Measurements from ENCODE around the gene AAK1.
"Not testable (repeated sequence)": the region's sequence is repeated elsewhere in the genome, so short reads cannot be mapped to it uniquely, and the experiment has no call there.

Gene AAK1

GRCh38 chr2:69577467-69578197 lies 65.9 kb downstream of the AAK1 start:
- H3K79me2 ChIP-seq (ENCODE audit: low read length): no peaks in the 10 kb centered on the region

GRCh38 chr2:69576880-69577279 lies 66.7 kb downstream of the AAK1 start:
- H3K27me3 ChIP-seq (ENCODE audit: low read depth, low read length): 0 out of 2 replicates have a peak, but pooled peaks cover 6% of the 10 kb centered on the region
- H3K9ac ChIP-seq (ENCODE audit: low read length): no peak overlapping the region
- H3K9me3 ChIP-seq (ENCODE audit: insufficient read depth, low read length): no peaks in the 10 kb centered on the region
- no peak for TF ChIP-seq EZH2phosphoT487 (IDR thresholded peaks at IDR 0.05; ENCODE audit: low read depth)
- no peak for TF ChIP-seq CTCF (IDR thresholded peaks at IDR 0.05; ENCODE audit: low read depth, low read length)
- H3K27ac ChIP-seq (ENCODE audit: low read length): no peak overlapping the region
- H3K4me2 ChIP-seq (ENCODE audit: low read length): no peak overlapping the region
- H3K4me1 ChIP-seq (ENCODE audit: low read length): no peaks in the 10 kb centered on the region
- no peaks in the 10 kb centered on the region for H4K20me1 ChIP-seq (ENCODE audit: insufficient read depth, low read length)
- no peak overlapping the region for H3K4me3 ChIP-seq (ENCODE audit: low read length)
- no peak overlapping the region for H2AFZ ChIP-seq (ENCODE audit: low read depth, low read length)
- H3K79me2 ChIP-seq (ENCODE audit: low read length): no peaks in the 10 kb centered on the region
- no peaks in the 10 kb centered on the region for H3K36me3 ChIP-seq (replicated peaks; ENCODE audit: low read depth, low read length)

More at GRCh38 chr2:69577467-69578197, 65.9 kb downstream of the AAK1 start:
- Histone ChIP-seq H3K27me3 (ENCODE audit: low read depth, low read length) (0 out of 2 replicates have a peak, but pooled peaks cover 6% of the 10 kb centered on the region), H3K36me3 (replicated peaks; ENCODE audit: low read depth, low read length) (no peaks in the 10 kb centered on the region), H3K4me3 (ENCODE audit: low read length) (no peak overlapping the region), H3K4me1 (ENCODE audit: low read length) (no peaks in the 10 kb centered on the region), H3K27ac (ENCODE audit: low read length) (no peak overlapping the region), H4K20me1 (ENCODE audit: insufficient read depth, low read length) (no peaks in the 10 kb centered on the region), H3K9me3 (ENCODE audit: insufficient read depth, low read length) (no peaks in the 10 kb centered on the region), H3K4me2 (ENCODE audit: low read length) (no peak overlapping the region), H3K9ac (ENCODE audit: low read length) (no peak overlapping the region), H2AFZ (ENCODE audit: low read depth, low read length) (no peak overlapping the region)
- TF ChIP-seq EZH2phosphoT487 (IDR thresholded peaks at IDR 0.05; ENCODE audit: low read depth): no peak
- no peak for TF ChIP-seq CTCF (IDR thresholded peaks at IDR 0.05; ENCODE audit: low read depth, low read length)

GRCh38 chr2:69575926-69576325 lies 67.6 kb downstream of the AAK1 start:
- no peaks in the 10 kb centered on the region for H3K9me3 ChIP-seq (ENCODE audit: insufficient read depth, low read length)

GRCh38 chr2:69575371-69575770 lies 68.2 kb downstream of the AAK1 start:
- H3K27me3 ChIP-seq (ENCODE audit: low read depth, low read length): peaks cover 11% of the 10 kb centered on the region
- not testable (repeated sequence) for H3K79me2 ChIP-seq (ENCODE audit: low read length); H3K27ac ChIP-seq (ENCODE audit: low read length); H2AFZ ChIP-seq (ENCODE audit: low read depth, low read length); H3K36me3 ChIP-seq (replicated peaks; ENCODE audit: low read depth, low read length); H3K4me2 ChIP-seq (ENCODE audit: low read length); H3K4me3 ChIP-seq (ENCODE audit: low read length); H3K9ac ChIP-seq (ENCODE audit: low read length); H4K20me1 ChIP-seq (ENCODE audit: insufficient read depth, low read length); H3K9me3 ChIP-seq (ENCODE audit: insufficient read depth, low read length); H3K4me1 ChIP-seq (ENCODE audit: low read length)

More at GRCh38 chr2:69575926-69576325, 67.6 kb downstream of the AAK1 start:
- no peaks in the 10 kb centered on the region for H3K36me3 ChIP-seq (replicated peaks; ENCODE audit: low read depth, low read length)
- H3K79me2 ChIP-seq (ENCODE audit: low read length): no peaks in the 10 kb centered on the region
- no peak overlapping the region for H3K27ac ChIP-seq (ENCODE audit: low read length)
- no peak overlapping the region for H2AFZ ChIP-seq (ENCODE audit: low read depth, low read length)
- H3K9ac ChIP-seq (ENCODE audit: low read length): no peak overlapping the region
- no peak overlapping the region for H3K4me3 ChIP-seq (ENCODE audit: low read length)
- TF ChIP-seq EZH2phosphoT487 (IDR thresholded peaks at IDR 0.05; ENCODE audit: low read depth) (no peak), CTCF (IDR thresholded peaks at IDR 0.05; ENCODE audit: low read depth, low read length) (no peak)
- no peaks in the 10 kb centered on the region for H3K4me1 ChIP-seq (ENCODE audit: low read length)
- H4K20me1 ChIP-seq (ENCODE audit: insufficient read depth, low read length): no peaks in the 10 kb centered on the region
- H3K4me2 ChIP-seq (ENCODE audit: low read length): no peak overlapping the region
- 0 out of 2 replicates have a peak, but pooled peaks cover 6% of the 10 kb centered on the region for H3K27me3 ChIP-seq (ENCODE audit: low read depth, low read length)

Data from OCI-LY3 (cell line).